ENCODE data around the gene RAG2.

The RAG2 gene

GRCh38 chr11:36569095-36569494 lies 28.9 kb downstream of the RAG2 start:
- DNase-seq (ENCODE audit: low read depth): no peak
- TF ChIP-seq, protein P1, sequence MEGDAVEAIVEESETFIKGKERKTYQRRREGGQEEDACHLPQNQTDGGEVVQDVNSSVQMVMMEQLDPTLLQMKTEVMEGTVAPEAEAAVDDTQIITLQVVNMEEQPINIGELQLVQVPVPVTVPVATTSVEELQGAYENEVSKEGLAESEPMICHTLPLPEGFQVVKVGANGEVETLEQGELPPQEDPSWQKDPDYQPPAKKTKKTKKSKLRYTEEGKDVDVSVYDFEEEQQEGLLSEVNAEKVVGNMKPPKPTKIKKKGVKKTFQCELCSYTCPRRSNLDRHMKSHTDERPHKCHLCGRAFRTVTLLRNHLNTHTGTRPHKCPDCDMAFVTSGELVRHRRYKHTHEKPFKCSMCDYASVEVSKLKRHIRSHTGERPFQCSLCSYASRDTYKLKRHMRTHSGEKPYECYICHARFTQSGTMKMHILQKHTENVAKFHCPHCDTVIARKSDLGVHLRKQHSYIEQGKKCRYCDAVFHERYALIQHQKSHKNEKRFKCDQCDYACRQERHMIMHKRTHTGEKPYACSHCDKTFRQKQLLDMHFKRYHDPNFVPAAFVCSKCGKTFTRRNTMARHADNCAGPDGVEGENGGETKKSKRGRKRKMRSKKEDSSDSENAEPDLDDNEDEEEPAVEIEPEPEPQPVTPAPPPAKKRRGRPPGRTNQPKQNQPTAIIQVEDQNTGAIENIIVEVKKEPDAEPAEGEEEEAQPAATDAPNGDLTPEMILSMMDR (conservative IDR thresholded peaks at IDR 0.05; ENCODE audit: low read depth, low read length): no peak
- no peak overlapping the region for H3K4me3 ChIP-seq (ENCODE audit: low read depth, low read length)

DNA sequence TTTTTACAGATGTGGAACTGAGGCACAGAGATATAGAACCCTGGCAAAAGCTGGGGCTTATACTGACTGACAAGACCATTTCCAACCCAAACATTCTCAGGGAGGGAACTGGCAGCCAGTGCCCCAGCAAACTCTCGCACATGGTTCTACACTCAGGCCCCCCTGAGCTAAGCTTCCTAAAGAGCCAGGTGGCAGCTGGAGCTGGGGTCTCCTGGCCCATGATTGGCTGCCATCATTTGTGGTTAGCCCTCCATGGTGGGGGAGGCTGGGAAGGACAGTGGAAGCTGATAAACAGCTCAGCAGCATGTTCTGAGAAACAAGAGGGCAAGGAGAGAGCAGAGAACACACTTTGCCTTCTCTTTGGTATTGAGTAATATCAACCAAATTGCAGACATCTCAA lies 30.3 kb downstream of the RAG2 start, which contains the start of gene RAG1:
Gene RAG1, plus strand, starts transcription at position 314 of the 400 bp plus-strand sequence. CDS start 5,298 bp downstream, outside the sequence.
- DNase-seq (ENCODE audit: low read depth): no peak
- TF ChIP-seq, protein P1 (conservative IDR thresholded peaks at IDR 0.05; ENCODE audit: low read depth, low read length): no peak
- H3K4me3 ChIP-seq (ENCODE audit: low read depth, low read length): no peak within 1 kb of the TSS

DNA sequence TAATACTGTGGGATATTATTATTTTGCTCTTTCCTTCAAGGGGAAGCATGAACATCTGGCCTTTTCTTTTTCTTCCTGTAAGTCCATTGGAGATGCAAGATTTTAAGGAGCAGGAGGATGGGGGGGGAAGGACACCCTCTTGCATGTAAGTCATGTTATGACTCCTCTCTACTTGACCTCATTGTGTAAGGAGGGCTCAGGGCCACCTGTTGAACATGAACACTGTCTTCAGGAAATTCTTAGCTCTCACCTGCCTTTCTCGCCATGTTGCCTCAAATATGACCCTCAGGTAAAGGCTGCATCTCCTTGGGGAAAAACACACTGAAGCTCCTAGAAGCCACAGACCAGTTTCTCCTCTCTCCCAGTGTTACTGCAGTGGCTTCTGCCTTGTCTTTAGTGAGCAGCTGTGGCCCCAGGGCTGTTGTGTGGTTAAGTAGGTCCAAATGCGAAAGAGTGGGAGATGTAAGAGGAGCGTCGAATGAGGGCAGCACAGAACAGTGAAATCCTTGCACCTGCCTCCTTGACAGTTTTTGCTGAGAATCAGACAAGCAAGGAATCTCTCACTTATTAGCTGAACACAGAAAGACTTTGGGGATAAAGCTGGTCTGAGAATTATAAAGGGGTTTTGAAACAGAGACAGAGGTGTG lies 31.5 kb downstream of the RAG2 start:
- DNase-seq (ENCODE audit: low read depth): no peak
- TF ChIP-seq, protein P1 (conservative IDR thresholded peaks at IDR 0.05; ENCODE audit: low read depth, low read length): no peak
- H3K4me3 ChIP-seq (ENCODE audit: low read depth, low read length): no peak overlapping the region

GRCh38 chr11:36565031-36565610 lies 32.9 kb downstream of the RAG2 start:
- no peak for DNase-seq (ENCODE audit: low read depth)
- TF ChIP-seq, protein P1 (conservative IDR thresholded peaks at IDR 0.05; ENCODE audit: low read depth, low read length): no peak
- H3K4me3 ChIP-seq (ENCODE audit: low read depth, low read length): no peak overlapping the region

- H3K4me3 ChIP-seq (ENCODE audit: low read depth, low read length): peak overlapping the region; percentile 36
- TF ChIP-seq, protein P1 (conservative IDR thresholded peaks at IDR 0.05; ENCODE audit: low read depth, low read length): peak; percentile 79
- DNase-seq (ENCODE audit: low read depth): peak; percentile 80
These were observed 33.5 kb downstream of the RAG2 start for GRCh38 chr11:36564376-36565030.

- no peak overlapping the region for H3K4me3 ChIP-seq (ENCODE audit: low read depth, low read length)
- TF ChIP-seq, protein P1 (conservative IDR thresholded peaks at IDR 0.05; ENCODE audit: low read depth, low read length): no peak
- no peak for DNase-seq (ENCODE audit: low read depth)
These were observed 39.2 kb downstream of the RAG2 start for GRCh38 chr11:36558571-36559413.
